ENCODE results near the gene MROH8.
"Not testable (repeated sequence)": the region's sequence is repeated elsewhere in the genome, so short reads cannot be mapped to it uniquely, and the experiment has no call there.

Gene MROH8

DNA sequence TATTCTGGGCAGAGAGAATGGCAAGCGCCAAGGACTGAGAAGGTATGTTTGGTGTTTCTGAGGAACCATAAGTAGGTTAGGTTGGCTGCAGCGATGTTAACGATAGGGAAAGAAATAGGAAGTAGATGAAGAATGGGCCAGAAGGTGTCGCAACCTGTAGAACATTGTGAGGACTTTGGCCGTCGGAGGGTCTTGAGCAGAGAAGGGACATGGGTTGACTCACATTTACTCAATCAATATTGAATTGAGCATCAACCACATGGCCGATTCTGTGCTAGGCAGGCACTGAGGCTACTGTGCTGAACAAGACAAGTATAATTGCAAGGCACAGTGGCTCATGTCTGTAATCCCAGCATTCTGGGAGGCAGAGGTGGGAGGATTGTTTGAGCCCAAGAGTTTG lies 27.1 kb downstream of the MROH8 start:
- DNase-seq = no peak

DNA sequence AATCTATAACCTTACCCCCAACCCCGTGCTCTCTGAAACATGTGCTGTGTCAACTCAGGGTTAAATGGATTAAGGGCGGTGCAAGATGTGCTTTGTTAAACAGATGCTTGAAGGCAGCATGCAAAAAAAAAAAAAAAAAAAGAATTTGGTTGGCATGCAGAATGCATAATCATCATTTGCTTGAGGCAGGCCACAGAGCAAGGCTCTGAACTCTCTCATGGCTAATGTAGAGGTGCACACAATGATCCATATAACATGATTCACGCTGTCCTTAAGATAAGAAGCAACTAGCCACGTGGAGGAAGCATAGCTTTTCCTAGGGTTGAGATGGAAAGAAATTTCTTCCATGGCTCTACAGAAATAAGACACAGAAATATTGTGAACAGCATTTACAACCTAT lies 27.8 kb downstream of the MROH8 start:
- no peak for DNase-seq

DNA sequence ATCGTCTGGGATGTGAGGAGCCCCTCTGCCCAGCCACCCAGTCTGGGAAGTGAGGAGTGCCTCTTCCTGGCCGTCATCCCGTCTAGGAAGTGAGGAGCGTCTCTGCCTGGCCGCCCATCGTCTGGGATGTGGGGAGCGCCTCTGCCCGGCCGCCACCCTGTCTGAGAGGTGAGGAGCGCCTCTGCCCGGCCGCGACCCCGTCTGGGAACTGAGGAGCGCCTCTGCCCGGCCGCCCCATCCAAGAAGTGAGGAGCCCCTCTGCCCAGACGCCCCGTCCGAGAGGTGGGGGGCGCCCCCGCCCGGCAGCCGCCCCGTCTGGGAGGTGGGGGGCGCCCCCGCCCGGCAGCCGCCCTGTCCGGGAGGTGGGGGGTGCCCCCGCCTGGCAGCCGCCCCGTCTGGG lies 28.5 kb downstream of the MROH8 start:
- not testable (repeated sequence) for DNase-seq

DNA sequence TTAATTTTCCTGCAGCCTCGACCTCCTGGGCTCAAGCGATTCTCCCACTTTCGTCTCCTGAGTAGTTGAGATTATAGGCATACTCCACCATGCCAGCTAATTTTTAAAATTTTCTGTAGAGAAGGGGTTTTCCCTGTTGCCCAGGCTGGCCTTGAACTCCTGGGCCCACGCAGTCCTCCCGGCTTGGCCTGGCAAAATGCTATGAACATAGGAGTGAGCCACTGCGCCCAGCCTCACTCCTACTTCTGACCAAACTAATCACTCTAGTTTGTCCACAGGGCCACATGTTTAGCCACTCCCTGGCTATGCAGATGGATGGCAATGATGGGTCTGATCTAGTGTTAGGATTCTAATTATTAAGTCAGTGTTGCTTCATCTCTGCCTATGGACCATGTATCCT lies 32.1 kb downstream of the MROH8 start:
- DNase-seq = no peak

DNA sequence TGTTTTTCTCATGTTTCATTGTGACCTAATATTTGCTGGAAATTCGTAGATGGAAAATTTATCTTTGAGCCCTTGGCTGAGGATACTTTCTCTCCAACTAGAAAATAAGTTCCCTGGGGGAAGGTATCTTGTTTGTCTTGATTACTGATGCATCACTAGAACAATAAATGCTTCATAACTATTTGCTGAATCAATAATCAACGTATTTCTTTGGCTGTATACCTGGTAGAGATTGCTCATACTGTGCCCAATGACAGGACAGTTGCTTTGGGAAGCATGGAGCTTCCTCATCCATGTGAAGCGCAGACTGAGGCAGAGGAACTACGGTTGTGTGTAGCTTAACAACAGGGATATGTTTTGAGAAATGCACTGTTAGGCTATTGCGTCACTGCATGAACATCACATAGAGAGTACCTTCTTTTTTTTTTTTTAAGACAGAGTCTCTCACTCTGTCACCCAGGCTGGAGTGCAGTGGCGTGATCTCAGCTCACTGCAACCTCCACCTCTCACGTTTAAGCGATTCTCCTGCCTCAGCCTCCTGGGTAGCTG lies 34.4 kb downstream of the MROH8 start:
- no peak for DNase-seq

DNA sequence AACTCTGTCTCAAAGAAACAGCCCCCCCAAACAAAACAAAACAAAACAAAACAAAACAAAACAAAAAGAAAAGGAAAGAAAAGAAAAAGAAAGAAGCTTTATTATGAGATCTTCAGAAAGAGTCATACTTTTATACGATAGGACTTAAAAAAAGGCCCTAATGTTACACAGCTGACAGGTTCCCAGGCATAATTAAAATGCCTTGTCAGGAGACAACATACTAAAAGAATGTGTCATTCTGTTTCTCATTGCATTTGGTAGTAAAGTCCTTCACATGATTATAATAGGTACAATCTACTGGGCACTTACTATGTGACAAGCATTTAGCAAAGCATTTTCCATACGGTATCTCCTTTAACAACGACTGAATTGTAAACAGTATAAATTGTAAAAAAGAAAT lies 36.6 kb downstream of the MROH8 start:
- no peak for DNase-seq

DNA sequence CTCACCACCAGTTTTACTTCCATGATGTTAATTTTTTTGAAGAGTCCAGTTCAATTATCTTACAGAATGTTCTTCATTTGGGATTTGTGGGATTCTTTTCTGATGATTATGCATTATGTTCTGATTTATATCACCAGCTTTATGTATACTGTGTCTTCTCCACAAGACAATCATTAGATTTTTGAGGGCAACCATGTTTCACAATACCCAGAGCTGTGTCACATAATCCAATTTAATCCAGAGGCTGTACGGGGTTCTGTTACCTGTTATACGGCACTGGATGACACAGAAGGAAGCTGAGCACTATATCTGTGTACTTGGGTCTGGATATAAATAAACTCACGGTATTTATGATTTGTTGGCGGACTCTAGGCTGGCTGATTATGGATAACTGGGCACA lies 41.8 kb downstream of the MROH8 start:
- DNase-seq = no peak

DNA sequence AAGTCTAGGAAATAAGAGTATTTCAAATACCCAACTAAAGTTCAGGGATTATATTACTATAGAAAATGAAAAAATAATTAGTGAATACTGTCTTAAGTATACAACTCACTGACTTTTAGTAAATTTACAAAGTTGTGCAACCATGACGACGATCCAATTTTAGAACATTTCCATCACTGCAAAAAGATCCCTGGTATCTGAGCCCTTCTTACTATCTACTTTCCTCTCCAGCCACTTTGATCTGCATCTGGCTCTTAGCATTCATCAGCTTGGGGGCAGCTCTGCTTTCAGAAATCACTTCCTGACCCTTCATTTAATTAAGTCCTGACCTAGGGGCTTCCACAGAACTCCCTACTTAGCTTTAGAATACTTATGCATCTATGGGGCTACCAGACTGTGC lies 45.4 kb downstream of the MROH8 start:
- no peak for DNase-seq

DNA sequence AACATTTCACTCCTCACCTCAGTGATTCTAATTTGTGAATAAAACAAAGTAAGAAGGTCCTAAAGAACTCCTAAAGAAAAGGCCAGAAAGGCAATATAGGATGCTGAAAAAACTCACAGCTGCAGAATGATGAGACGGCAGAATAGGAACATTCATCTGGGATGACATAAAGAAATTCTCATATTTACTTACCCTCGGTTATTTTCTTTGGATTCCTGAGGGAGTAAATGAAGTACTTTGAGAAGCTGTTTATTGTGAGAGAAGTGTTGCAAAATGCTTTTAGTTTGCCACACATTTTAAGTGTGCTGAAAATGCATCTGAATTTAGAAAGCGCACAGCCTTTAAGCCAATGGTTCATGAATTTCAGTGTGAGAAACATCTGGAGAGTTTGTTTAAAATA lies 47.9 kb downstream of the MROH8 start:
- DNase-seq = no peak

DNA sequence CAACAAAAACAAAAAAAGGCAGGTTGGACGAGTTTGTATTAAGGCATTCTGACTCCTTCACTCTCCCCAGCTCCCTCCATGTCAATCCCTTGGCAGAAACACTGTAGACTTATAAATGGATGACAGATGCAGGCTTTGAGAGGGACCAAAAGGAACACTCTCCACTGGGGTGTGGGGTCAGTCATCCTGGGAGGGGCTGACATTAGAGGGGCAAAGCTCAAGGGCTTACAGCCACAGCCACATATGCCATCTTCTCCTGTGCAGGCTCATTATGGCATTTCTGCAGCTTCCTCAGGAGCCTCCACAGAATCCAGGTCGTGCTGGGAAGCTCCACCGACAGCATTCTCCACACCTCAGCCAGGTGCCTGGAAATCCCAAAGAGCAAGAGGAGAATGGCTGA lies 50.5 kb downstream of the MROH8 start:
- DNase-seq = no peak

DNA sequence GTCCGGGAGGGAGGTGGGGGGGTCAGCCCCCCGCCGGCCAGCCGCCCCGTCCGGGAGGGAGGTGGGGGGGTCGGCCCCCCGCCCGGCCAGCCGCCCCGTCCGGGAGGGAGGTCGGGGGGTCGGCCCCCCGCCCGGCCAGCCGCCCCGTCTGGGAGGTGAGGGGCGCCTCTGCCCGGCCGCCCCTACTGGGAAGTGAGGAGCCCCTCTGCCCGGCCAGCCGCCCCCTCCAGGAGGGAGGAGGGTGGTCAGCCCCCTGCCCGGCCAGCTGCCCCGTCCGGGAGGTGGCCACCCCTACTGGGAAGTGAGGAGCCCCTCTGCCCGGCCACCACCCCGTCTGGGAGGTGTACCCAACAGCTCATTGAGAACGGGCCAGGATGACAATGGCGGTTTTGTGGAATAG lies 53.1 kb downstream of the MROH8 start:
- DNase-seq = not testable (repeated sequence)

DNA sequence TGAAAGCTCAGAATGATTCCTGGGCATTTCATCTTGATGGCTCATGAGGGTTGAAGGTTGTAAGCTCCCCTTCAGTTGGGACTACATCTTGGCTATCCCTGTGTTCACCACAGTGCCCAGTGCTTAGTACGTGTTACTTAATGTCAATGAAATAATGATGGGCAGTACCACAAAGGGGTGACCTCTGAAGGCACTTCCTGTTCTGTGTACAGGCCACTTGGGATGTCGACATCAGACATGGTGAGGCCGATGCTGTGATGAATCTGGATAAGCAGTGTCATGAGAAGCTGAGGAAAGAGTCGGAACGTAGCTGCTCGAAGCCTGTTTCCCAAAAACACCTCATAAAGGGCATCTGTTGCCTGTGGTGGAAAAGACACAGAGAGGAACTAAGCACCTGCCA lies 55.9 kb downstream of the MROH8 start:
- no peak for DNase-seq

DNA sequence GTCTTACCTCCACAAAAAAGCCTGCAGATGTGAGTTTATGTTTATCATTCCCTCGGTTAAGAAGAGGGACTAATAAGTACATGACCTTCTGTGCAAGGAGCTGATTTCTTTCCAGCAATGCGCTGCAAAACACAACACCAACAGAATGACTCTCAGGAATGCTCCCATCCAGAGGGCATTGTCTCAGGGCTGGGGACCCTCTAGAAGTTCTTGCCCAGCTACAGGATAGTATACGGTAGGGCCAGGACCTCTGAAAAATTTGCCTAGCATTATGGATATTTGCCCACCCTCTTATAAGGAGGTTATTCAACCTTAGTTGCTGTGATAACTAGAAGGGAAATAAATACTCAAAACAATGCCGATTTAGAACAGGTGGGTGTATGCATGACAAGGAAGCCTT lies 58.9 kb downstream of the MROH8 start:
- DNase-seq = no peak

DNA sequence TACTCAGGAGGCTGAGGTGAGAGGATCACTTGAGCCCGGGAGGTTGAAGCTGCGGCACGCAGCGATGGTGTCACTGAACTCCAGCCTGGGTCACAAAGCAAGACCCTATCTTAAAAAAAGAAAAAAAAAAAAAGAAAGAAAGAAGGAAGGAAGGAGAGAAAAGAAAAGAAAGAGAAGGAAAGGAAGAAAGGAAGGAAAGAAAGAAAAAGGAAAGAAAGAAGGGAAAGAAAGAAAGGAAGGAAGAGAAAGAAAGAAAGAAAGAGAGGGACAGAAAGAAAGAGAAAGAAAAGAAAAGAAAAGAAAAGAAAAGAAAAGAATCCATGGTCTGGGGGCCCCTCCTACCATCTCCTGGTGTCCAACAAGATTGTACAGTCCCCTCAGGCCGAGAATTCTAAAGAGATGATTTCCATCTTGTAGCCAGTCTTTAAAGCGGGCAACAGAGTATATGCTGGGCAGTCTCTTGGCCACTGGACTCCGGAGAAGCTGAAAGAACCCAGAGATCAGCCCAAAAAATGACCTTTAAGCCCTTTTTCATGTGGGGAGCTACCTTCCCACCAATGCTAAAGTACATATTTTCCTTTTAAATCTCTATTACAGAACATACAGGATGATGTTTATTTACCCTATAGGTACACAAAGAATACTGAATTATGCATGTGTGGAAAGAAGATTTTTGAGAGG lies 59.9 kb downstream of the MROH8 start:
- no peak for DNase-seq

DNA sequence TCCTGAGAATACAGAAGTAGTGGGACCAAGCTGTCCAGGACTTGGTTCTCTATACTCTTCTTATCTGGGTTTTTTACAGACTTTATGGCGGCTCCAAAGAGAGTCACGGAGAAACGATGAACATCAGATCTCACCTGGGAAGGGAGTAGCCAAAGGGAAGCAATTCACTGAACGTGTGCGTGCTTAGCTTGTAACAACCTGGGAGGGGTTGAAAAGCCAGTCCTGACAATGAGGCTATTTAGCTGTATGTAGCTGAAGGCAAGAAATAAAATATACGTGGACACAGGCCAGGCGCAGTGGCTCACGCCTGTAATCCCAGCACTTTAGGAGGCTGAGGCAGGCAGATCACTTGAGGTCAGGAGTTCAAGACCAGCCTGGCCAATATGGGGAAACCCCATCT lies 65.3 kb downstream of the MROH8 start:
- DNase-seq = no peak

DNA sequence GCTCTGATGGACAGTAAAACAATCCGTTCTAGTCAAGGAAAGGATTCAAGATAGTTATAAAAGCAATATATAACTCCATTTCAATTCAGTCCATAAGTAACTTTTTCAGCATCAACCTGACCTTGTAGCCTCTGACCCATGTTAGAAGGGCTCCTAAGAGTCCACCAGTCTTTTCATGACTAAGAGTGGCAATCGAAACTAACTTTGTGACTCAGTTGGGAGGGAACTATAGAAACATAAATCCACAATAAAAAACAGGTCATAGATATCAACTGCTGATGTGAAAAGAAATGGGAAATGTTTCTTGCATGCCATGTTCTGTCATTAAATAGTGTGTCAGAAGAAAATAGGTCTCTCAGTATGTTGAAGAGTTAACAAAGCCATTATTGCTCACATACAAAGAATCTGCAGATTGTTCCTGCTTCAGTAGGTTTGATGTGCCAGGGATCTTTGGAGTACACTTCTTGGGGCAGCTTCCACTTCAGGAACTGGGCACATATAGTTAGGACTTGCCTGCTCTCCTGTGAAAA lies 67.4 kb downstream of the MROH8 start:
- DNase-seq = no peak

DNA sequence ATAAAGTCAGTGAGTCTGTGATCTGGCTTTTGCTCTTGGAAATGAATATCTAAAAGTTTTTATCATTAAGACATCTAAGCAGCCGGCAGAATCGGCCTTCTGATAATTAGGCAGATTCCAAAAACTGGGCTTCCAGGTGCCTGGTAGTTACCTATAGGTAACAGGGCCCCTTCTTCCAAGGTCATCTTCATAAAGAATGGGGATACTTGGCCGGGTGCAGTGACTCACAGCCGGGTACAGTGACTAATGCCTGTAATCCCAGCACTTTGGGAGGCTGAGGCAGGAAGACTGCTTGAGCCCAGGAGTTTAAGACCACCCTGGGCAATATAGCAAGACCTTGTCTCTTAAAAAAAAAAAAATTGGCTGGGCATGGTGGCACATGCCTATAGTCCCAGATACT lies 70.7 kb downstream of the MROH8 start:
- DNase-seq = no peak

DNA sequence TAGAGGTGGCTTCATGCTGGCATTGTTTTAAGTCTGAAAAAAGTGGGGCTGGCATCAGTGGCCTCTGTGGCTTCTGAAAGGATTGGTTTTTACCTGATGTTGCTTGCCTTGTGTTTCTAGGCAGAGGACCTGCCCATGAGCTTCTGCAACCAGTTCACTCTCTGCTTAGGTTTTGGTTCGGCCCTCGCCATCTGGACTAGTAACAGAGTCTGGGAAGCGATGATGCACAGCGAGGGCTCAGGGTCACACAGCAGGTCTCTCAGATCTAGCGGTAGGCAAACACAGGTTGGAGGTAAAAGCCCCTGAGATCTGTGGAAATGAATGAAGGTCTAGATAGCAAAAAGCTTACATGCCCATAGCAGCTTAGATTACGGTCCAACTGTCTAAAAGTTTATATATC lies 76.8 kb downstream of the MROH8 start:
- DNase-seq = no peak

DNA sequence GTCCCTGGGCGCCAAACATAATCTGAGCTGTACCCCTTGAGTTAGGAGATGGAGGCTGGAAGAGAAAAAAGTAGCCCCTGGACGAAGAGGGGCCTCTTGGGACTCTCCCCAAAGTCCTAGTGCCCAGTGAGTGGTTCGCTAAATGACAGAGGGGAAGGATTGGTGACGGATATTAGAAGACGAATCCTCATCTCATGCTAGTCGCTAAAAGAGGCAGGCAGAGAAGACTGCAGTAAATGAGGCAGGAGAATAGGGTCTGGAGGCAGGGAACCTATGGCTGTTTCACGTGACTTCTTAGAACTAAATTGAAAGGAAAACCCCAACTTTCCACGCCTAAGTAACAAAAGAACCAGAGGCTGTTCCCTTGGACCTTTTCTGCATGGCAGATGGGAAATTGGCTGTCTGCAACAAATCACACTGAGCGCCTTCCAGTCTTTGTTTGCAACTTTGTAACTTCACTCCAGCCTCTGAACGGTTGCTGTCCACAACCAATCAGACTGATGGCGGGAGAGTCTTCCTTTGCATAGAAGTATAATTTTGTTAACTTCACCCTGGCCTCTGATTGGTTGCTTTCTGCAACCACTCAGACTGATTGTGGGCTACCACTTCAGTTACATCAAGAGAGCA lies 82.8 kb downstream of the MROH8 start:
- no peak for DNase-seq

DNA sequence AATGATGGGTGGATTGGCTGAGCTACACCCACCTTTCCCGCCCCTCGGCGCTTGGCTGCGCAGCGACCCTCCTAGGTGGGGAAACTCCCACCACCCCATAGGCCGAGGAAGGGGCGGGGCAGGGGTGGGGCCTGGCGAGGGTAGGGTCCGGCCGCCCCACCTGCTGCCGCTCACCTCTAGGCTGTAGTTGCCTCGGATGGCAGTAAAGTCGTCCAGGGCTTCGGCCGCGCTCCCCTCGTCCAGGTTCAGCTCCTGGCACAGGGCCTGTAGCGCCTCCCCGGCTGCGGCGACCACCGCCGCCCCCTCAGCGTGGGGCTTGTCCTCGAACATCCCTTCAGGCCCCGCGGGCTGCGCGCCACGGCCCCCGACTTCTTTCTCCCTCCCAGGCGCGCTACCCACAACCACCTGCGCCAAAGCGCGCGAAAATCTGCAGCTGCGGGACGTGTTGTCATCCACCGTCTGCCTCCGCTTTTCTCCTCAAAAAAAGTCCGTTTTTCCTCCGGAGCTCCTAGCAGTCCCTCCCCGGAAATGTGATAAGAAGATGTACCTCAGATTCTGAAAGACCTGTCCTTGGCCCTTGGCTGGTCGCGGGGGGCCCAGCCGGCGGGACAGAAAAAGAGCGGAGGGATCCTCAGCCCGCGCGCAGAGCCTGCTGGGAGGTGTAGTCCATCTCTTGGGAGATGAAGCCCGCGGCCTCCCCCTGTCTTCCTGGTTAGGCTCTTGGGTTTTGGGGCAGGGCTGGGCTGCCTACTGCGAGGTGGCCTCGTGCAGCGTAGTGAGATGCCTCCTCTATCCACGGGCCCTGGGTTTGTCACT lies 83.5 kb downstream of the MROH8 start, which contains the start of gene RBL1:
Gene RBL1, minus strand, starts transcription at position 399 of the 816 bp plus-strand sequence. Its CDS starts 69 bp downstream, at position 330.
- DNase-seq = peak; percentile 79 to 84

DNA sequence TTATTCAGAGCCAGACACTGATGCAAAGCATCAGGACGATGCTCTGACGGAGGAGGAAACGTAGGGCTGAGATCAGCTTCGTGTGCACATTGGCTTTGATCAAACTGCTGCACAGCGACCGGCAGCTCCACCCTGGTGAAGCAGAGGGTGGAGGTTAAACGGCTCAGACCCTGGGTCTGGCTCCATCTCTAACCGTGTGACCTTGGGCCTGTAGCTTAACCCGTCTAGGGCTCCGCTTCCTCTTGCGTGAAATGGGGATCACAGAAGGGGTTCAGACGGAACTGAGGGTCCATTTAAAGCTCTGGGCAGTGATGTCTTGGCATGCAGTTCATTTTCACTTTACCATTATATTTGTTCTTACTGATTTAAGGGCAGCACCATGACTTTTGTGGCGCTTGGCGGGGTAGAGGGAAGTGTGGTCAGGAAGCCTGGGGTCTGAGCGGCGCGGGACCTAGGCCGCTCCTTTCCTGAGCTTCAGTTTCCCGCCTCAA lies 84.2 kb downstream of the MROH8 start:
- DNase-seq = peak; percentile 22 to 28

DNA sequence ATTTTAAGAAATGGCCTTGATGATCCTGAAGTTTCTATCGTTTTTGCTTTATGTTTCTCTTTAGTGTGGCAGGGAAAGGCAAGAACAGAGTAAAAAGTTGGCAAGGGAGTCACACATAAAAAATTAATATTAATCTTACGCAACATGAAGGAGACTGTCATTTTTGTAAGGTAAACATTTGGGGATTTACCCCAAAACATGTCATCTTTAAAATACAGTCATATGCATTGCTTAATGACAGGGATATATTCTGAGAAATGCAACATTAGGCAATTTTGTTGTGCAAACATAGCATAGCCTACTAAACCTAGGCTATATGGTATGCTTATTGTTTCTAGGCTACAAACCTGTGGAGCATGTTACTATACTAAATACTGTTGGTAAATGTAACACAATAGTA lies 88.9 kb downstream of the MROH8 start:
- no peak for DNase-seq

DNA sequence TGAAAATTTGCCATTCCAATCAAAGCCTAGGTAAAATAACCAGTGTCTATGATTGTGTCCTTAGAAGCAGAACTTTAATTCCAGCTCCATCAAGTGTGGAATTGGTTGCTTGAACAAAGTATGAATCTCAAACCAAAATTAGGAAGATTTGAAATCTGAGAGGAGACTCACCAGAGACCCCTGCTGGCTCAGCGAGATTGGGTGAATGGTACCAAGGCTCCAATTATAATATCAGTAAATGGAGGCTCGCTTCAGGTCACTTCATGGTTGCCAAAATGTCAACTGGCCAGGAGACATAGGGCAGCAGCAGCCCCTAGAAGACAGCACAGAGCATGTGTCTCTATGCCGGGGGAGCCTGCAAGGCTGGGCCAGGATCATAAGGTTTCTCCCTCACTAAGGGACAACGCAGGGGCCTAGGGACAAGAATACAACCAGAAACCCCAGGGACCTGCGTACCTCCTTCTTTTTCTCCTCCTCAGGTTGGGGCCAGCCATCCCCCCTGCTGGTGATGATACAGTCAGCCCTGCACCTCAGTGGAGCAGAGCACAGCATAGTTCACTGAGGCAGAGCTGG lies 97.5 kb downstream of the MROH8 start:
- peak; percentile 38 to 57 for DNase-seq

Measured in activated CD4-positive, alpha-beta T cell treated with anti-CD3 and anti-CD28 coated beads for 4 hours (primary cell).